Thymus (tissue), 11 donors: ENCODE data around the gene FCMR. TPM values are rescaled to one million over a fixed set of nuclear protein-coding genes. Genes with fewer than 3 reads are reported as not detected.

ENCODE experiments used
- DNase-seq, 9 donors: peaks; one replicate each; pipeline ENCODE4 v3.0.0-alpha.2; 2013; ENCODE audit warnings: low spot score in 9 of 9, low read depth in 6 of 9, missing footprints in 1 of 9
- H3K27ac ChIP-seq, 2 donors: one replicate each; pipeline ENCODE4 v1.5.1; 2013; ENCODE audit warnings: control low read depth in 1 of 2, low read depth in 1 of 2, low read length in 1 of 2, mild to moderate bottlenecking in 1 of 2, moderate library complexity in 1 of 2
- H3K27me3 ChIP-seq, 2 donors: one replicate each; pipeline ENCODE4 v1.5.1; 2013; ENCODE audit warnings: low read length in 1 of 2; ENCODE audit not compliant: control insufficient read depth in 2 of 2, insufficient read depth in 1 of 2
- H3K36me3 ChIP-seq, 2 donors: one replicate each; pipeline ENCODE4 v1.5.1; 2013; ENCODE audit warnings: low read length in 1 of 2, mild to moderate bottlenecking in 1 of 2, moderate library complexity in 1 of 2; ENCODE audit not compliant: control insufficient read depth in 2 of 2, insufficient read depth in 2 of 2
- H3K4me1 ChIP-seq, 2 donors: one replicate each; pipeline ENCODE4 v1.5.1; 2013; ENCODE audit warnings: low read length in 2 of 2; ENCODE audit not compliant: control insufficient read depth in 2 of 2, insufficient read depth in 2 of 2
- H3K4me3 ChIP-seq, 2 donors: one replicate each; pipeline ENCODE4 v1.5.1; 2013; ENCODE audit warnings: low read length in 2 of 2, control low read depth in 1 of 2, mild to moderate bottlenecking in 1 of 2
- H3K9me3 ChIP-seq, 2 donors: one replicate each; pipeline ENCODE4 v1.5.1; 2013; ENCODE audit warnings: low read length in 1 of 2, mild to moderate bottlenecking in 1 of 2; ENCODE audit not compliant: control insufficient read depth in 2 of 2, insufficient read depth in 1 of 2
- WGBS: extraction: QIAGEN DNeasy Blood & Tissue Kit; methylation state at CpG from one replicate; pipeline ENCODE4 v1.1.7; 2013; 5-methylcytosine and 5-hydroxymethylcytosine counted together
- polyA plus RNA-seq: library from polyadenylated mRNA; stranded (reverse); fragments of 200-250 nt; gene quantifications from one replicate; pipeline ENCODE4 v1.2.3, GENCODE V29; 2013
- total RNA-seq: library from RNA; stranded (reverse); fragments of 120-200 nt; gene quantifications from one replicate; pipeline ENCODE4 v1.2.4, GENCODE V29; 2013
- donor health status: healthy.

The FCMR gene
- total and polyA plus RNA-seq, 2 donors = 38.9 to 59.0 TPM

- Histone ChIP-seq H3K27me3 (no peaks in the 10 kb centered on the region), H3K9me3 (no peaks in the 10 kb centered on the region), H3K4me3 (no peak overlapping the region), H3K27ac (no peak overlapping the region), H3K36me3 (no peaks in the 10 kb centered on the region), H3K4me1 (no peaks in the 10 kb centered on the region)
- 90% methylated on average over 5 of the region's 5 CpGs for WGBS
- no peak for DNase-seq
Measured at GRCh38 chr1:206944703-206945102, 23.0 kb upstream of the FCMR start.

- H3K9me3 ChIP-seq = no peaks in the 10 kb centered on the region
- 90% methylated on average over 6 of the region's 6 CpGs for WGBS
- H3K4me3 ChIP-seq = no peak overlapping the region
- no peak for DNase-seq
- no peaks in the 10 kb centered on the region for H3K27me3 ChIP-seq
- H3K27ac ChIP-seq = no peak overlapping the region
- no peaks in the 10 kb centered on the region for H3K36me3 ChIP-seq
- no peaks in the 10 kb centered on the region for H3K4me1 ChIP-seq
Measured at GRCh38 chr1:206941766-206942418, 20.2 kb upstream of the FCMR start.

- Histone ChIP-seq H3K4me3 (no peak overlapping the region), H3K27me3 (no peaks in the 10 kb centered on the region), H3K36me3 (no peaks in the 10 kb centered on the region), H3K9me3 (no peaks in the 10 kb centered on the region), H3K4me1 (no peaks in the 10 kb centered on the region), H3K27ac (no peak overlapping the region)
- 97% methylated on average over 3 of the region's 3 CpGs for WGBS
- no peak for DNase-seq
Measured at GRCh38 chr1:206940588-206940936, 18.8 kb upstream of the FCMR start.

GRCh38 chr1:206939841-206940587, 18.3 kb upstream of the FCMR start:
- Histone ChIP-seq H3K4me3 (no peak overlapping the region), H3K36me3 (no peaks in the 10 kb centered on the region), H3K27me3 (no peaks in the 10 kb centered on the region), H3K9me3 (no peaks in the 10 kb centered on the region), H3K4me1 (no peaks in the 10 kb centered on the region), H3K27ac (no peak overlapping the region)
- DNase-seq = no peak
- WGBS = 94% methylated on average over 9 of the region's 9 CpGs

- Histone ChIP-seq H3K9me3 (no peaks in the 10 kb centered on the region), H3K27ac (no peak overlapping the region), H3K27me3 (no peaks in the 10 kb centered on the region), H3K4me3 (no peak overlapping the region), H3K36me3 (no peaks in the 10 kb centered on the region), H3K4me1 (no peaks in the 10 kb centered on the region)
- WGBS = 97% methylated on average over 13 of the region's 13 CpGs
- no peak for DNase-seq
Measured at GRCh38 chr1:206939131-206939530, 17.4 kb upstream of the FCMR start.

- DNase-seq = no peak
- H3K4me3 ChIP-seq = no peak overlapping the region
- no peaks in the 10 kb centered on the region for H3K36me3 ChIP-seq
- 91% methylated on average over 6 of the region's 6 CpGs for WGBS
- no peaks in the 10 kb centered on the region for H3K27me3 ChIP-seq
- H3K27ac ChIP-seq = no peak overlapping the region
- no peaks in the 10 kb centered on the region for H3K9me3 ChIP-seq
- H3K4me1 ChIP-seq = no peaks in the 10 kb centered on the region
Measured at GRCh38 chr1:206937425-206937824, 15.7 kb upstream of the FCMR start.

GRCh38 chr1:206935491-206936067, 13.8 kb upstream of the FCMR start:
- peaks cover 0 to 4% of the 10 kb centered on the region in 2 donors for H3K4me1 ChIP-seq
- peak in 2 of 9 donors; percentile 30 to 40 for DNase-seq

GRCh38 chr1:206933333-206933945, 11.7 kb upstream of the FCMR start:
- peaks cover 0 to 13% of the 10 kb centered on the region in 2 donors for H3K4me1 ChIP-seq
- WGBS = 67% methylated on average over 8 of the region's 8 CpGs
- H3K27me3 ChIP-seq = no peaks in the 10 kb centered on the region
- peak in 3 of 9 donors; percentile 37 to 67 (median 61) for DNase-seq
- H3K4me3 ChIP-seq = no peak overlapping the region
- no peaks in the 10 kb centered on the region for H3K9me3 ChIP-seq
- no peaks in the 10 kb centered on the region for H3K36me3 ChIP-seq
- H3K27ac ChIP-seq = no peak overlapping the region

More at GRCh38 chr1:206935491-206936067, 13.8 kb upstream of the FCMR start:
- WGBS = 77% methylated on average over 19 of the region's 19 CpGs
- Histone ChIP-seq H3K27me3 (no peaks in the 10 kb centered on the region), H3K27ac (no peak overlapping the region), H3K36me3 (no peaks in the 10 kb centered on the region), H3K4me3 (no peak overlapping the region), H3K9me3 (no peaks in the 10 kb centered on the region)

- no peaks in the 10 kb centered on the region for H3K36me3 ChIP-seq
- peaks cover 0 to 13% of the 10 kb centered on the region in 2 donors for H3K4me1 ChIP-seq
- no peak overlapping the region for H3K27ac ChIP-seq
- no peak for DNase-seq
- no peak overlapping the region for H3K4me3 ChIP-seq
- no peaks in the 10 kb centered on the region for H3K27me3 ChIP-seq
- no peaks in the 10 kb centered on the region for H3K9me3 ChIP-seq
- 94% methylated on average over 8 of the region's 8 CpGs for WGBS
Measured at GRCh38 chr1:206932177-206932576, 10.4 kb upstream of the FCMR start.
